KOPT-K1 (cell line): ENCODE measurements around the gene ADARB2.
"Not testable (repeated sequence)": the region's sequence is repeated elsewhere in the genome, so short reads cannot be mapped to it uniquely, and the experiment has no call there.

Experiments
- H3K27ac ChIP-seq: fragments of 200-600 bp; sonication (generic); 2 replicates; pipeline ENCODE4 v1.5.1; 2016; ENCODE audit warnings: antibody characterized with exemption, mild to moderate bottlenecking, low read depth, low read length; ENCODE audit not compliant: poor library complexity, severe bottlenecking
- H3K36me3 ChIP-seq: fragments of 200-600 bp; sonication (generic); 2 replicates; pipeline ENCODE4 v1.5.1; 2017; ENCODE audit warnings: antibody characterized with exemption, mild to moderate bottlenecking, low read length, moderate library complexity; ENCODE audit not compliant: insufficient read depth
- H3K9me3 ChIP-seq: fragments of 200-600 bp; sonication (generic); 2 replicates; pipeline ENCODE4 v1.5.1; 2017; ENCODE audit warnings: antibody characterized with exemption, low read length, mild to moderate bottlenecking; ENCODE audit not compliant: insufficient read depth, poor library complexity, severe bottlenecking

Gene ADARB2

GRCh38 chr10:1538121-1538520, 199.2 kb downstream of the ADARB2 start:
- H3K36me3 ChIP-seq = no peaks in the 10 kb centered on the region
- H3K9me3 ChIP-seq = no peaks in the 10 kb centered on the region
- H3K27ac ChIP-seq = no peak overlapping the region

GRCh38 chr10:1537449-1537848, 199.9 kb downstream of the ADARB2 start:
- not testable (repeated sequence) for H3K9me3 ChIP-seq, H3K36me3 ChIP-seq, H3K27ac ChIP-seq

- Histone ChIP-seq H3K27ac (no peak overlapping the region), H3K36me3 (no peaks in the 10 kb centered on the region), H3K9me3 (no peaks in the 10 kb centered on the region)
Measured at GRCh38 chr10:1536341-1536740, 201.0 kb downstream of the ADARB2 start.

- Histone ChIP-seq H3K9me3 (no peaks in the 10 kb centered on the region), H3K27ac (no peak overlapping the region), H3K36me3 (no peaks in the 10 kb centered on the region)
Measured at GRCh38 chr10:1535301-1535965, 201.9 kb downstream of the ADARB2 start.

- Histone ChIP-seq H3K36me3 (no peaks in the 10 kb centered on the region), H3K9me3 (no peaks in the 10 kb centered on the region)
Measured at GRCh38 chr10:1534820-1535219, 202.5 kb downstream of the ADARB2 start.

GRCh38 chr10:1532636-1533035, 204.7 kb downstream of the ADARB2 start:
- no peak overlapping the region for H3K27ac ChIP-seq
- H3K36me3 ChIP-seq = no peaks in the 10 kb centered on the region
- no peaks in the 10 kb centered on the region for H3K9me3 ChIP-seq

More at GRCh38 chr10:1534820-1535219, 202.5 kb downstream of the ADARB2 start:
- H3K27ac ChIP-seq = no peak overlapping the region

- no peaks in the 10 kb centered on the region for H3K9me3 ChIP-seq
Measured at GRCh38 chr10:1531883-1532597, 205.3 kb downstream of the ADARB2 start.

GRCh38 chr10:1530871-1531517, 206.3 kb downstream of the ADARB2 start:
- Histone ChIP-seq H3K36me3 (no peaks in the 10 kb centered on the region), H3K9me3 (no peaks in the 10 kb centered on the region), H3K27ac (no peak overlapping the region)

More at GRCh38 chr10:1531883-1532597, 205.3 kb downstream of the ADARB2 start:
- H3K27ac ChIP-seq = no peak overlapping the region
- no peaks in the 10 kb centered on the region for H3K36me3 ChIP-seq

- Histone ChIP-seq H3K27ac (no peak overlapping the region), H3K36me3 (no peaks in the 10 kb centered on the region), H3K9me3 (no peaks in the 10 kb centered on the region)
Measured at GRCh38 chr10:1529806-1530413, 207.4 kb downstream of the ADARB2 start.

- H3K36me3 ChIP-seq = no peaks in the 10 kb centered on the region
- H3K9me3 ChIP-seq = no peaks in the 10 kb centered on the region
- H3K27ac ChIP-seq = no peak overlapping the region
Measured at GRCh38 chr10:1527951-1528350, 209.4 kb downstream of the ADARB2 start.

GRCh38 chr10:1526436-1527055, 210.8 kb downstream of the ADARB2 start:
- no peaks in the 10 kb centered on the region for H3K9me3 ChIP-seq
- no peak overlapping the region for H3K27ac ChIP-seq
- H3K36me3 ChIP-seq = no peaks in the 10 kb centered on the region

GRCh38 chr10:1525354-1526162, 211.8 kb downstream of the ADARB2 start:
- Histone ChIP-seq H3K36me3 (no peaks in the 10 kb centered on the region), H3K9me3 (no peaks in the 10 kb centered on the region), H3K27ac (no peak overlapping the region)

- H3K27ac ChIP-seq = no peak overlapping the region
- H3K9me3 ChIP-seq = no peaks in the 10 kb centered on the region
- H3K36me3 ChIP-seq = no peaks in the 10 kb centered on the region
Measured at GRCh38 chr10:1524540-1524939, 212.8 kb downstream of the ADARB2 start.

GRCh38 chr10:1523221-1523620, 214.1 kb downstream of the ADARB2 start:
- H3K36me3 ChIP-seq = no peaks in the 10 kb centered on the region
- no peaks in the 10 kb centered on the region for H3K9me3 ChIP-seq
- H3K27ac ChIP-seq = no peak overlapping the region
